GM23338 (cell line): ENCODE data around the gene RCAN1. TPM values are rescaled to one million over a fixed set of nuclear protein-coding genes. Genes with fewer than 3 reads are reported as not detected.

Experiments
- ATAC-seq: fragments of 200-7000 bp; cut with Tn5 transposase; 3 replicates; pipeline ENCODE4 v1.9.1; 2020
- DNase-seq: peaks from one replicate; pipeline ENCODE4 v3.0.0-alpha.2; 2015; ENCODE audit warnings: low spot score
- H2AFZ ChIP-seq: fragments of 200-600 bp; sonication (generic); 2 replicates; pipeline ENCODE4 v1.8.0; 2016; ENCODE audit warnings: antibody characterized with exemption, mild to moderate bottlenecking, moderate library complexity
- H3F3A ChIP-seq: fragments of 200-600 bp; sonication (generic); replicated peaks from 2 replicates; pipeline ENCODE4 v1.8.0; 2017; ENCODE audit warnings: antibody characterized with exemption, mixed run types, low read depth
- H3K27ac ChIP-seq: fragments of 200-600 bp; sonication (generic); 2 replicates; pipeline ENCODE4 v1.6.1; 2016; ENCODE audit warnings: low read depth
- H3K27me3 ChIP-seq: fragments of 200-600 bp; sonication (generic); 2 replicates; pipeline ENCODE4 v1.8.0; 2016; ENCODE audit warnings: mild to moderate bottlenecking, mixed run types, moderate library complexity; ENCODE audit not compliant: insufficient read depth
- H3K36me3 ChIP-seq: fragments of 200-600 bp; sonication (generic); 2 replicates; pipeline ENCODE4 v1.8.0; 2016; ENCODE audit warnings: mild to moderate bottlenecking; ENCODE audit not compliant: insufficient read depth
- H3K4me1 ChIP-seq: fragments of 200-600 bp; sonication (generic); 2 replicates; pipeline ENCODE4 v1.8.0; 2016; ENCODE audit warnings: mild to moderate bottlenecking, moderate library complexity; ENCODE audit not compliant: insufficient read depth
- H3K4me2 ChIP-seq: fragments of 200-600 bp; sonication (generic); 2 replicates; pipeline ENCODE4 v1.7.1; 2017; ENCODE audit warnings: mixed run types
- H3K4me3 ChIP-seq: fragments of 200-600 bp; sonication (generic); 2 replicates; pipeline ENCODE4 v1.6.1; 2016; ENCODE audit warnings: mixed run types
- H3K79me2 ChIP-seq: fragments of 200-600 bp; sonication (generic); replicated peaks from 2 replicates; pipeline ENCODE4 v1.8.0; 2017; ENCODE audit warnings: mild to moderate bottlenecking; ENCODE audit not compliant: insufficient read depth
- H3K9me2 ChIP-seq: fragments of 200-600 bp; sonication (generic); 2 replicates; pipeline ENCODE4 v1.8.0; 2017; ENCODE audit not compliant: insufficient read depth
- H4K20me1 ChIP-seq: fragments of 200-600 bp; sonication (generic); replicated peaks from 2 replicates; pipeline ENCODE4 v1.8.0; 2017; ENCODE audit warnings: mild to moderate bottlenecking; ENCODE audit not compliant: insufficient read depth
- H3K27ac Mint-ChIP-seq: 2 replicates; pipeline ENCODE4 v1.8.0; 2020; ENCODE audit warnings: inconsistent platforms, mild to moderate bottlenecking, moderate library complexity, mixed read lengths
- H3K27me3 Mint-ChIP-seq: 3 replicates; pipeline ENCODE4 v1.8.0; 2022; ENCODE audit warnings: low read depth, mild to moderate bottlenecking, moderate library complexity, mixed read lengths, inconsistent platforms; ENCODE audit not compliant: insufficient read depth, poor library complexity
- H3K36me3 Mint-ChIP-seq: 3 replicates; pipeline ENCODE4 v1.8.0; 2021; ENCODE audit warnings: low read depth, mild to moderate bottlenecking, inconsistent platforms, moderate library complexity, mixed read lengths
- H3K4me1 Mint-ChIP-seq: 3 replicates; pipeline ENCODE4 v1.8.0; 2020; ENCODE audit warnings: mild to moderate bottlenecking, inconsistent platforms, mixed read lengths
- H3K4me3 Mint-ChIP-seq: 3 replicates; pipeline ENCODE4 v1.8.0; 2021; ENCODE audit warnings: moderate library complexity, mild to moderate bottlenecking, inconsistent platforms, mixed read lengths
- H3K9me3 Mint-ChIP-seq: 3 replicates; pipeline ENCODE4 v1.8.0; 2020; ENCODE audit warnings: moderate library complexity, mild to moderate bottlenecking, inconsistent platforms, mixed read lengths
- CREB1 ChIP-seq: fragments of 250-450 bp; sonication (Bioruptor Pico); IDR thresholded peaks from 2 replicates; pipeline ENCODE4 v1.5.0; 2020; ENCODE audit warnings: low read depth, mild to moderate bottlenecking, moderate library complexity
- CTCF ChIP-seq, 2 experiments: fragments of 200-600 bp in 1 of 2; sonication (generic) in 1 of 2; conservative IDR thresholded peaks; 2 replicates each; pipeline versions ENCODE4 v1.5.1 to v1.6.1; 2016 to 2017; ENCODE audit warnings: antibody characterized with exemption in 2 of 2, low read depth in 2 of 2, mild to moderate bottlenecking in 2 of 2, moderate library complexity in 1 of 2
- ETS1 ChIP-seq: IDR thresholded peaks from 2 replicates; pipeline ENCODE4 v1.6.1; 2016; ENCODE audit warnings: antibody characterized with exemption
- EZH2 ChIP-seq: fragments of 200-600 bp; sonication (generic); IDR thresholded peaks from one replicate; pipeline ENCODE4 v1.8.0; 2017; ENCODE audit warnings: antibody characterized with exemption, mild to moderate bottlenecking, low read depth; ENCODE audit not compliant: unreplicated experiment
- EZH2phosphoT487 ChIP-seq: fragments of 200-600 bp; sonication (generic); IDR thresholded peaks from one replicate; pipeline ENCODE4 v1.8.1; 2018; ENCODE audit warnings: antibody characterized with exemption; ENCODE audit not compliant: unreplicated experiment
- JUNB ChIP-seq: IDR thresholded peaks from one replicate; pipeline ENCODE4 v1.6.1; 2016; ENCODE audit warnings: antibody characterized with exemption; ENCODE audit not compliant: unreplicated experiment
- NANOG ChIP-seq: IDR thresholded peaks from 2 replicates; pipeline ENCODE4 v1.6.1; 2016; ENCODE audit warnings: antibody characterized with exemption, borderline replicate concordance
- POLR2AphosphoS5 ChIP-seq: IDR thresholded peaks from 2 replicates; pipeline ENCODE4 v1.6.1; 2016; ENCODE audit warnings: antibody characterized with exemption, low read depth
- REST ChIP-seq: IDR thresholded peaks from one replicate; pipeline ENCODE4 v1.6.1; 2018; ENCODE audit warnings: antibody characterized with exemption; ENCODE audit not compliant: unreplicated experiment
- STAT1 ChIP-seq: IDR thresholded peaks from one replicate; pipeline ENCODE4 v1.6.1; 2016; ENCODE audit warnings: antibody characterized with exemption; ENCODE audit not compliant: unreplicated experiment
- ZNF114 ChIP-seq: fragments of 250-450 bp; sonication (Bioruptor Pico); IDR thresholded peaks from 2 replicates; pipeline ENCODE4 v1.5.0; 2020; ENCODE audit warnings: mild to moderate bottlenecking, moderate library complexity
- ZNF331 ChIP-seq: fragments of 250-450 bp; sonication (Bioruptor Pico); IDR thresholded peaks from 2 replicates; pipeline ENCODE4 v1.5.0; 2020; ENCODE audit warnings: low read depth, mild to moderate bottlenecking, moderate library complexity
- ZNF462 ChIP-seq: fragments of 250-450 bp; sonication (Bioruptor Pico); IDR thresholded peaks from 2 replicates; pipeline ENCODE4 v1.5.0; 2020; ENCODE audit warnings: mild to moderate bottlenecking, moderate library complexity
- polyA plus RNA-seq: library from polyadenylated mRNA; unstranded; fragments of >200 nt; fragmentation: Nextera tagmentation; extraction: Ambion mirVana; gene quantifications from 2 replicates; pipeline ENCODE4 v1.2.1, GENCODE V29; 2016
- total RNA-seq: library from RNA; depleted of rRNA; stranded (reverse); fragments of >200 nt; shearing (Covaris generic); gene quantifications from 2 replicates; pipeline ENCODE4 v1.2.3, GENCODE V29; 2014

Gene RCAN1
- total and polyA plus RNA-seq, 2 experiments from 2014 or later, result 3.7 to 5.2 TPM

GRCh38 chr21:34612557-34612956 is 2.4 kb downstream of the RCAN1 start:
- H4K20me1 ChIP-seq, result no peaks in the 10 kb centered on the region; the same call in 1 of the 2 replicates
- no peak overlapping the region for H3K4me3 ChIP-seq
- Mint-ChIP-seq H3K27me3 (peaks cover 26% of the 10 kb centered on the region), H3K27ac (no peak overlapping the region), H3K4me1 (peaks cover 10% of the 10 kb centered on the region; the same call in 2 of the 3 replicates), H3K36me3 (no peaks in the 10 kb centered on the region), H3K9me3 (peaks cover 3% of the 10 kb centered on the region; the same call in 2 of the 3 replicates), H3K4me3 (no peak overlapping the region)
- H2AFZ ChIP-seq, result no peak overlapping the region
- no peak overlapping the region for H3K4me2 ChIP-seq
- H3K27me3 ChIP-seq, result peaks cover 29% of the 10 kb centered on the region
- 0 out of 2 replicates have a peak, but pooled peaks cover 6% of the 10 kb centered on the region for H3K4me1 ChIP-seq
- ATAC-seq (no peak), DNase-seq (no peak)
- no peak overlapping the region for H3K27ac ChIP-seq
- no peaks in the 10 kb centered on the region for H3K9me2 ChIP-seq
- no peaks in the 10 kb centered on the region for H3F3A ChIP-seq
- H3K36me3 ChIP-seq, result no peaks in the 10 kb centered on the region
- no peak for TF ChIP-seq CTCF (conservative IDR thresholded peaks at IDR 0.05; ENCODE audit: low read depth in 2 of 2)
- TF ChIP-seq ZNF114, result no peak
- no peak for TF ChIP-seq STAT1
- no peak for TF ChIP-seq ETS1
- no peak for TF ChIP-seq ZNF462 (CRISPR knock-in tag)
- no peak for TF ChIP-seq ZNF331
- no peak for TF ChIP-seq CREB1 (CRISPR knock-in tag)
- TF ChIP-seq NANOG, result no peak
- TF ChIP-seq POLR2AphosphoS5, result no peak
- no peak for TF ChIP-seq JUNB
- TF ChIP-seq EZH2phosphoT487, result no peak
- TF ChIP-seq REST, result no peak
- TF ChIP-seq EZH2, result no peak
- no peaks in the 10 kb centered on the region for H3K79me2 ChIP-seq
